Upper lobe of right lung (tissue), 1 donor: ENCODE data around the gene EEF1AKMT2. TPM values are rescaled to one million over a fixed set of nuclear protein-coding genes. Genes with fewer than 3 reads are reported as not detected.
A peak's percentile ranks its signal among the peaks of the same experiment; 100 is the strongest.

ENCODE experiments used
- ATAC-seq: fragments of 200-7000 bp; cut with Tn5 transposase; one replicate; pipeline ENCODE4 v1.9.1; 2020; ENCODE audit warnings: mild to moderate bottlenecking, moderate library complexity
- DNase-seq: peaks from one replicate; pipeline ENCODE4 v3.0.0-alpha.2; 2020
- H3K27ac ChIP-seq: fragments of 200-600 bp; one replicate; pipeline ENCODE4 v1.8.0; 2022
- H3K27me3 ChIP-seq: fragments of 200-600 bp; one replicate; pipeline ENCODE4 v1.8.0; 2022; ENCODE audit warnings: mild to moderate bottlenecking
- H3K36me3 ChIP-seq: fragments of 200-600 bp; one replicate; pipeline ENCODE4 v1.8.0; 2022
- H3K4me1 ChIP-seq: fragments of 200-600 bp; one replicate; pipeline ENCODE4 v1.8.0; 2022
- H3K4me3 ChIP-seq: fragments of 200-600 bp; one replicate; pipeline ENCODE4 v1.8.0; 2022; ENCODE audit warnings: mild to moderate bottlenecking
- H3K9me3 ChIP-seq: fragments of 200-600 bp; one replicate; pipeline ENCODE4 v1.8.0; 2022
- CTCF ChIP-seq: fragments of 200-600 bp; IDR thresholded peaks from one replicate; pipeline ENCODE4 v1.8.0; 2022; ENCODE audit warnings: antibody characterized with exemption
- intact Hi-C: fragments of 100-400 bp; cut with DNase I; formaldehyde crosslinking; loops from one replicate; pipeline ENCODE4 v1.11.0; 2022
- total RNA-seq: library from RNA; stranded (reverse); fragmentation: NEBNext Ultra II Directional; extraction: Animal tissue kit (Norgen Biotek cat#: 25700); gene quantifications from one replicate; pipeline ENCODE4 v1.2.1, GENCODE V29; 2021
- donor health status: DM: no; HTN: yes; CAD: no; lungs with severe emphysema.

The EEF1AKMT2 gene
- total RNA-seq, 1 donor from 2014 or later = 15.7 TPM

- Histone ChIP-seq H3K36me3 (no peaks in the 10 kb centered on the region), H3K27ac (no peak overlapping the region), H3K27me3 (no peaks in the 10 kb centered on the region), H3K9me3 (no peaks in the 10 kb centered on the region), H3K4me3 (no peak overlapping the region), H3K4me1 (peaks cover 54% of the 10 kb centered on the region)
- ATAC-seq (no peak), DNase-seq (no peak)
- TF ChIP-seq CTCF = no peak
- intact Hi-C loops = no loop called here
Observed at GRCh38 chr10:124711145-124711544, 80.5 kb downstream of the EEF1AKMT2 start.

GRCh38 chr10:124710266-124710881 is 81.3 kb downstream of the EEF1AKMT2 start:
- intact Hi-C loops = no loop called here
- no peak for TF ChIP-seq CTCF
- no peak overlapping the region for H3K4me3 ChIP-seq
- DNase-seq (no peak), ATAC-seq (no peak)
- no peaks in the 10 kb centered on the region for H3K27me3 ChIP-seq
- peak overlapping the region; percentile 55 for H3K27ac ChIP-seq
- H3K9me3 ChIP-seq = no peaks in the 10 kb centered on the region
- H3K36me3 ChIP-seq = no peaks in the 10 kb centered on the region
- H3K4me1 ChIP-seq = peaks cover 57% of the 10 kb centered on the region

DNA sequence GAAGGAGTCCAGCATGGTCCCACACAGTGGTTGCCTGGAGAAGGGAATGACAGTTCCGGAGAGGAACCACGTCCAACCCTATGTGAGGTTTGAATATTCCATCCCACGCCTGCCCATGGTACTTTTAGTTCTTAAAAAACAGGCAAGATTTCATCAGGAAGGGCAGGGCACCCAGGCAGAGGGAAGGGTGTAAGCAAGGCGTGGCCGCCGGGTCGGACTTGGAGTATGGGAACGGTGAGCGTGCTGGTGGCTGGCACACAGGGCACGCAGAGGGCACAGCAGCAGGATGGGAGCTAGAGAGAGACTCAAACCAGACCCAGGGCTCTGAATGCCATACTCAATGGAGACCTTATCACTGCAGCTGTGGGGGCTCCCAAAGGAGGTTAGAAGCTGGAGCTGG is 81.8 kb downstream of the EEF1AKMT2 start:
- H3K27ac ChIP-seq = peak overlapping the region; percentile 55
- intact Hi-C loops = no loop called here
- DNase-seq = peak; percentile 90

DNA sequence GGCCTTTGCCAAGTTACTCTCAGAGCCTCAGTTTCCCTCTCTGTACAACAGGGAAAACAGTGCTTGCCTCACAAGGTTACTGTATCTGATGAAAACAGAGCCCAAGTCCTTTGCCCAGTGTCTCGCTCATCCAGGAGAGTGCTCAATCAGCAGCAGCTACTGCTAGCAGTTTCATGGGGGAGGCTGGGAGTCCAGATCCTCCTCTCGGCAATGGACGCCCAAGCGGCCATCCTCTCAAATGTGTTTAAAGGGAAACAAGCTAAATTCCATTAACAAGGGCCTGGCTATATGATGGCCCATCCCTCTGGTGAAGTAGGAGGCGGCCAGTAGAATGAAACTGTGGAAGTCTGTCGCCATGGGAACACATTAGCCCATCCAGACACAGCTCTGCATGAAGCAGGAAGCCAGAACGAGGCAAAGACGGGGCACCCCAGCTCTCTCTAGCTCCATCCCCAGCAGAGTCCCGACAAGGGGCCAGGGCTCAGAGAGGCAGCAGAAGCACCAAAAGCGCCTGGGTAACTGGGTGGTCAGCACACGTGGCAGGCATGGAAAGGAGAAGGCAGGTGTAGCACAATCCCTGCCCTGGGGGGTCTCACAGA is 82.7 kb downstream of the EEF1AKMT2 start:
- no peak for ATAC-seq
- peaks cover 68% of the 10 kb centered on the region for H3K4me1 ChIP-seq

More for the DNA sequence above, 81.8 kb downstream of the EEF1AKMT2 start:
- peak; percentile 88 for ATAC-seq
- H3K9me3 ChIP-seq = no peaks in the 10 kb centered on the region
- TF ChIP-seq CTCF = no peak
- no peak overlapping the region for H3K4me3 ChIP-seq
- H3K36me3 ChIP-seq = no peaks in the 10 kb centered on the region
- H3K27me3 ChIP-seq = no peaks in the 10 kb centered on the region
- H3K4me1 ChIP-seq = peaks cover 62% of the 10 kb centered on the region

GRCh38 chr10:124708246-124708779 is 83.4 kb downstream of the EEF1AKMT2 start:
- TF ChIP-seq CTCF = no peak
- Histone ChIP-seq H3K9me3 (no peaks in the 10 kb centered on the region), H3K27me3 (no peaks in the 10 kb centered on the region), H3K36me3 (no peaks in the 10 kb centered on the region), H3K4me1 (peaks cover 73% of the 10 kb centered on the region), H3K4me3 (no peak overlapping the region), H3K27ac (peak overlapping the region; percentile 67)
- intact Hi-C loops = no loop called here
- no peak for DNase-seq
- ATAC-seq = no peak

More for the DNA sequence above, 82.7 kb downstream of the EEF1AKMT2 start:
- no peaks in the 10 kb centered on the region for H3K9me3 ChIP-seq
- DNase-seq = no peak
- no peak for TF ChIP-seq CTCF
- H3K4me3 ChIP-seq = no peak overlapping the region
- H3K27ac ChIP-seq = peak overlapping the region; percentile 67
- intact Hi-C loops = no loop called here
- H3K27me3 ChIP-seq = no peaks in the 10 kb centered on the region
- no peaks in the 10 kb centered on the region for H3K36me3 ChIP-seq

Other genes starting within 250 kb of the EEF1AKMT2 start
- gene FAM53B, start 47.5 kb downstream of the EEF1AKMT2 start, total RNA-seq = 31.4 TPM
- 14.7 TPM for gene ABRAXAS2, start 9.9 kb upstream of the EEF1AKMT2 start, total RNA-seq
- 20.5 TPM for gene ZRANB1, start 150.2 kb upstream of the EEF1AKMT2 start, total RNA-seq